Measurements from ENCODE around the gene ALG1L2.
"Not testable (repeated sequence)": the region's sequence is repeated elsewhere in the genome, so short reads cannot be mapped to it uniquely, and the experiment has no call there.

ALG1L2 gene

GRCh38 chr3:130093741-130094391 is 12.2 kb downstream of the ALG1L2 start:
- DNase-seq (ENCODE audit: low spot score), result no peak

GRCh38 chr3:130094491-130094941 is 12.9 kb downstream of the ALG1L2 start:
- not testable (repeated sequence) for DNase-seq (ENCODE audit: low spot score)

DNA sequence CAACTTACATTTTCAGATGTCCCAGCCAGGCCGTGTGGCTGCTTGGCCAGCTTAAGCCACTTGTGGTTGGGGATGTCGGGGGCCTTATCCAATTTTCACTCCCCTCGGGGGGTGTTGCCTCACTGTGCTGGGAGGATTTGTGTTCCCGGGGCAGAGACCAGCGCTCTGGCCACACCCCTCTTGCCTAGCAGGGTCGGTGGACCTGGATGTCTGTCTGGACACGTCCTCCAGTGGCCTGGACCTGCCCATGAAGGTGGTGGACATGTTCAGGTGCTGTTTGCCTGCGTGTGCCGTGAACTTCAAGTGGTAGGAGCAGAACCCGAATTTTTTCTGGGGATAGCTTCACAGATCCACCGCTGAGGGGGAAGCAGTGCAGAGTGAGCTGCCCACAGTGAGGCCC is 14.2 kb downstream of the ALG1L2 start:
- DNase-seq (ENCODE audit: low spot score), result not testable (repeated sequence)

GRCh38 chr3:130097096-130097495 is 15.5 kb downstream of the ALG1L2 start:
- not testable (repeated sequence) for DNase-seq (ENCODE audit: low spot score)

- not testable (repeated sequence) for DNase-seq (ENCODE audit: low spot score)
Observed at GRCh38 chr3:130097690-130098638, 16.3 kb downstream of the ALG1L2 start.

DNA sequence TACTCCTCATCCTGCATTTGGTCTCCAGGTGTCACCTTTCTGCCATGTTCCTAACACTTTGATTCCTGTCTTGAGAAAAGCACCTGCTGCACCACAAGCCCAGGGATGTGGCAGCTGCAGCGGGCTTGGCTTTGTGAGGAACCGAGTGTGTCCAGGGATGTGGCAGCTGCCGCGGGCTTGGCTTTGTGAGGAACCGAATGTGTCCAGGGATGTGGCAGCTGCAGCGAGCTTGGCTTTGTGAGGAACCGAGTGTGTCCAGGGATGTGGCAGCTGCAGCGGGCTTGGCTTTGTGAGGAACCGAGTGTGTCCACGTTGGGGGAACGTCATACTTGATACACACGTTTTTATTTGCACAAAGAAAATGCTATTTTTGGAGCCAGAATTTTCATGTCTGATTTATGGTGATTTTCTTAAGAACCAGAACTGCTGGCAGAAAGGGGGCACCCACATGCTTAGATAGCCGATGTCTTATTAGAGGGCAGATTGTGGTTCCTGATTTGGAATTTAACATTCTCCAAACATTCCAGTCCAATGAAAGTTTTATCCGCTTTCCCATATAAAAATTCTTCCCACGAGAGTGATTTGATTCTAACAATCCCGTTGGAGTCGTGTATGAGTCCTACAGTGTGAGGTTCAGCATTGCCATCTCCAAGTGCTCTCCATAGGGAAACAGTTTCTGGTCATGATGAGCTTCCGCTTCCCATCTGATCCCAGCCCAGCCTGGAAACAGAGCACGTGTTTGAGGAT is 17.2 kb downstream of the ALG1L2 start:
- not testable (repeated sequence) for DNase-seq (ENCODE audit: low spot score)

GRCh38 chr3:130102545-130102944 is 20.9 kb downstream of the ALG1L2 start:
- DNase-seq (ENCODE audit: low spot score), result not testable (repeated sequence)

DNA sequence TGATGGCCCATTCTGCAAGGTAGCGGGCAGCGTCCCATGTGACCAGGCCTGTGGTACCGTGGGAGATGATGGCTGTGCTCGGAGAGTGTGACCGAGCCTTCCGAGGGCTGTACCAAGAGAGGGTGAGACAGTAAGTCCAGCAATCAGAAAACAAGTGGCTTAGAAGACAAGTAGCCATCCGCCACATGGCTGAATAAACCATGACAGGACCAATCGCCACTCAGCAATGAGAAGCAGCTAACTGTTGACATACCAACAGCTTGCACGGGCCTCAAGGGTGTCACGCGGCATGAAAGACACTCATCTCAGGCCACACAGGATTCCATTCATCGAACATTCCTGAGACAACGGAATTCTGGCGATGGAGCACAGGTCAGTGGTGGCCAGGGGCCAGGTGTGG is 22.6 kb downstream of the ALG1L2 start:
- not testable (repeated sequence) for DNase-seq (ENCODE audit: low spot score)

DNA sequence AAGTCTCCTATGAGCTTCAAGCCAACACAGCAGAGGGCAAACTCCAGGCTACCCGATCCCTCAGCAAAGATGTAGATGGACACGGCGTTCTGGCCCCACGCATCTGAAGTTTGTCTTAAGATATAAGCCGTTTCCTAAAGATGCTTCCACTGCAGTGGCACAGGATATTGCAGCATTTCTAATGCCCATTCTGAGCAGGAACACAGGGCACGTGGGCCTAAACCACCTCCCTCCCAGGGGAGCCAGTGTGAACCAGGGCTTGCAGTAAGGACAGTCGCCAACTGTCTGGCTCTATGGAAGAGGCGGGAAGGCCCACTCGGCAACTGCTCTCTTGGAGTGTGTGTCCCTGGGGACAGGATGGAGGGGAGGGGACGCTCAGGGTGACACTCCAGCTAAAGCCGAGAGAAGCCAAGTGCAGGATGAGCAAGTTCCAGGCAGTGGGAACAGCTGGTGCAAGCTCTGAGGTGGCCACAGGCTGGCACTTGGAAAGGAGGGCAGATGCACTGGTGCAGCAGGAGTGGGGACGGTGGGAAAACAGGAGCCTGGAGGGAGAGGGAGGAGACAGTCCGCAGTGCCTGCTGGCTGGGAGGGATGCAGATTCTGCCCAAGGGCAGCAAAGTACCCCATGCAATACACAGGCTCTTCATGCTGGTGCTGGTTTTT is 25.8 kb downstream of the ALG1L2 start:
- not testable (repeated sequence) for DNase-seq (ENCODE audit: low spot score)

GRCh38 chr3:130108836-130109585 is 27.4 kb downstream of the ALG1L2 start:
- not testable (repeated sequence) for DNase-seq (ENCODE audit: low spot score)

GRCh38 chr3:130110386-130111169 is 28.9 kb downstream of the ALG1L2 start:
- peak; percentile 23 for DNase-seq (ENCODE audit: low spot score)

DNA sequence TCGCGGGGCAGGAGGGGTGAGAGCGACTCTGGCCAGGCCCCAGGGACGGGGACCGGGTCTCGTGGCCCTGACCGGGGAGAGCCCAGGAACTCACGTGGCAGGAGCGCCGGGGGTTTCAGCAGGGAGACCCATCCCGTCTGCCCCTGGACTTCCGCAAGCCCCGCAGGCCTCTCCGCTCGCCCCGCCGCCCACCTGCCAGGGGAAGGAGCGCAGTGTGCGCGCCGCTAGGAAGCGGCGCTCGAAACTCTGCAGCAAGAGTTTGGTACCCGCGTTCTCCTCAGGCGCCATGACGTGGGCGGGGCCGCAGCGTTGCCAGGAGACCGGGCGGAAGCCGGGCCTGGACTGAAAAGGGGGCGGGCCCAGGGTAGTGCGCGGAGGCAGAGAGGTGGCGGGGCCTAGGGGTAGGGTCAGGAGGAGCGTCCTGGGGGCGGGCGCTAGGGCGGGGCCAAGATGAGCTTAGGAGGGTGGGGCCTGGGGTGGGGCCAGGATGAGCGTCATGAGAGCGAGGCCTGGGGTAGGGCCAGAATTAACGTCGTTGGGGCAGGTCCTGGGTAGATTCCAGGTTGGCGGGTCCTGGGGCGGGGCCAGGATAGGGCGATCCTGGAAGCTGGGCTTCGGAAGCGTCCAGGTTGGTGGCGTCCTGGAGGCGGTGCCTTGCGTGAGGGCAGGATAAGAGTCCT is 29.7 kb downstream of the ALG1L2 start:
- peak; percentile 99 for DNase-seq (ENCODE audit: low spot score)

- peak; percentile 98 for DNase-seq (ENCODE audit: low spot score)
Observed at GRCh38 chr3:130111865-130112747, 30.5 kb downstream of the ALG1L2 start.

DNA sequence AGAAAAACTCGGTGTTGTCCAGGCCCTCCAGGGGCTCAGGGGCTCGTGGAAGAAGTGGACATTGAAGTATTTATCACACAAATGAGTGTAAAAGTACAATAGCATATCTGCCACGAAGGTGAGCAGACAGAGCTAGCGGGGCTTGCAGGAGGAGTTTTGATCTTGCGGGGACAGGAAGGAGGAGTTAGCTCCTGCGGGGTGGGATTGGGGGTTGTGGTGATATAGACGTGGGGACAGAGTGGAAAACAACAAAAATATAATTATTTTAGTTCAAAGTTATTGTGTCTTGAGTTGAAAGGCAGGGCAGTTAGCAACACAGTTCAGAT is 31.1 kb downstream of the ALG1L2 start:
- not testable (repeated sequence) for DNase-seq (ENCODE audit: low spot score)

- not testable (repeated sequence) for DNase-seq (ENCODE audit: low spot score)
Observed at GRCh38 chr3:130115400-130115799, 33.8 kb downstream of the ALG1L2 start.

DNA sequence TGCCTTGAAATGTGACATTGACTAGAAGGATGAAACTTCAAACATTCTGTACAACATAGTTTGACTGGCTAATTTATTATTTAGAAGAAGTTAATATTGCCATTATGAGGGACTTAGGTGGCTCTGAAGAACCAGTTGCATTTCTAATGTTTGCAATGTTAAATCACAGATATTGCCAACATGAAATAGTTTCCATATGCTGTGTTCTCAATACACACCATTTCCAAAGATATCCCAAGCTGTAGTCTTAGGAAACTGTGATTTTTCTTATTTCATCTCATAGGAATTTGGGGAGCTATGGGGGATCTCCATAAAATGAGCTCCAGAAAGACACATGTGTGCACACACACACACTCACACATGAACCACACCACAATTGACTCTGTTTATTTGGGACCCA is 36.3 kb downstream of the ALG1L2 start:
- no peak for DNase-seq (ENCODE audit: low spot score)

GRCh38 chr3:130119824-130120223 is 38.2 kb downstream of the ALG1L2 start:
- not testable (repeated sequence) for DNase-seq (ENCODE audit: low spot score)

DNA sequence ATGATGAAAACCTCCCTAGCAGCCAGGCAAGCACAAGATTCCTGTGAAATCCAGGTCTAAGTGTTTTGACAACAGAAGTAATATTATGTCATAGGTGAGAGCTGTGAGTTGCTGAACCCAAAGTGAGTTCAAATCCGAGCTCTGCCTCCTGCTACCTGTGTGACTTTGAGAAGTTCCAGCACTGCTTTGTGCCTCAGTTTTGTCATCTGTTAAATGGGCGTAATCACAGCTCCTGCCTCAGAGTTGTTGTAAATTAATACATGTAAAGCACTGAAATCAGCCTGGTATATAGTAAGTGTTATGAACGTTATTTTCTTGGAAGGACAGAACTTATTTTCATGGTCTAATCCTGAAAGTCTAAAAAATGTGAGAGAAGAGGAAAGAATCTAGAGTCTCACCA is 38.7 kb downstream of the ALG1L2 start:
- DNase-seq (ENCODE audit: low spot score), result not testable (repeated sequence)
